GM12872 (cell line): Measurements from ENCODE around the gene AGAP1.

Experiments used
- CTCF ChIP-seq: IDR thresholded peaks from 3 replicates; pipeline ENCODE4 v1.5.1; 2011; ENCODE audit warnings: low read depth, mild to moderate bottlenecking, low read length, moderate library complexity; ENCODE audit not compliant: insufficient read depth

AGAP1 gene

GRCh38 chr2:235510318-235510717 lies 16.5 kb downstream of the AGAP1 start:
- TF ChIP-seq CTCF = no peak

GRCh38 chr2:235511187-235511661 lies 17.4 kb downstream of the AGAP1 start:
- no peak for TF ChIP-seq CTCF

DNA sequence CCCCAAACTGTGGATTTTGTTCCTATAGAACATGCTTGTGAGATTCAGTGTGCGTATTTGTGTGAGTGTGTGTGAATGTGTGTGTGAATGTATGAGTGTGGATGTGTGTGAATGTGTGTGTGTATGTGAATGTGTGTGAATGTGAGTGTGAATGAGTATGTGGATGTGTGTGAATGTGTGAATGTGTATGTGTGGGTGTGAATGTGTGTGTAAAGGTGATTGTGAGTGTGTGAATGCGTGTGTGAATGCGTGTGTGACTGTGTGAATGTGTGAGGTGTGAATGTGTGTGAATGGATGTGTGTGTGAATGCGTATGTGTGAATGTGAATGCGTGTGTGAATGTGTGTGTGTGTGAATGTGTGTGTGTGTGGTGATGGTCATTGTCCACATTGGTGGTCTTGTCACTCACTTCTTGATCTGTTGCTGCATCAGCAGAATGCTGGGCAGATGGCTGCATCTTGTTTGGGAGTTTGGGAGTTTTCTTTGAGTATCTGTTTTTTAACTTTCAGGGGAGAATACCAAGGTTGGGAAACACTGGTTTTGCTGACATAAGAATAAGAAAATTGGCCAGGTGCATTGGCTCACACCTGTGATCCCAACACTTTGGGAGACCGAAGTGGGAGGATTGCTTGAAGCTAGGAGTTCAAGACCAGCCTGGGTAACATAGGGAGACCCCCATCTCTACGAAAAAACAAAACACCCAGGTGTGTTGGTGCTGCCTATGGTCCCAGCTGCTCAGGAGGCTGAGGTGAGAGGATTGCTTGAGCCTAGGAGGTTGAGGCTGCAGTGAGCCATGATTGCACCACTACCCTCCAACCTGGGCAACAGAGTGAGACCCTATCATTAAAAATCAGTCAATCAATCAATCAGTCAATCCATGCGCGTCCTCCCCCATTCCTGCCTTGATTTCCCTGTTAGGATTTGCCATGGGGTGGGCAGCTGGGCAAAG lies 18.2 kb downstream of the AGAP1 start:
- no peak for TF ChIP-seq CTCF

DNA sequence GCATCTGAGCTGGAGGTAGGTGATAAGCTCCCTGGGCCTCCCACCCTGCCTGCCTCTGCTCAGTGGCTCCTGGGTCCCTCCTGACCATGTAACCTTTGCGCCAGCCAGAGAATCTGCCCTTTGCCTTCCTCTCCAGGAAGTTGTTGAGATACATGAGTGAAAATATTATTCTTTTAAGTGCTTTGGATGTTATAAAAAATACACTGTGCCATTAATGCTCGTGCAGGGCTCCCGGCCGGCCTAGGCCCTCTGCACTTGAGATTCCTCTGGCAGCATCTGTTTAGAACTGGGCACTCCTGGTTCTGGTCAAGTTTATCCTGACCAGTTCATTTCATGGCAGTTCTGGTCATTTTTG lies 18.8 kb downstream of the AGAP1 start:
- no peak for TF ChIP-seq CTCF

DNA sequence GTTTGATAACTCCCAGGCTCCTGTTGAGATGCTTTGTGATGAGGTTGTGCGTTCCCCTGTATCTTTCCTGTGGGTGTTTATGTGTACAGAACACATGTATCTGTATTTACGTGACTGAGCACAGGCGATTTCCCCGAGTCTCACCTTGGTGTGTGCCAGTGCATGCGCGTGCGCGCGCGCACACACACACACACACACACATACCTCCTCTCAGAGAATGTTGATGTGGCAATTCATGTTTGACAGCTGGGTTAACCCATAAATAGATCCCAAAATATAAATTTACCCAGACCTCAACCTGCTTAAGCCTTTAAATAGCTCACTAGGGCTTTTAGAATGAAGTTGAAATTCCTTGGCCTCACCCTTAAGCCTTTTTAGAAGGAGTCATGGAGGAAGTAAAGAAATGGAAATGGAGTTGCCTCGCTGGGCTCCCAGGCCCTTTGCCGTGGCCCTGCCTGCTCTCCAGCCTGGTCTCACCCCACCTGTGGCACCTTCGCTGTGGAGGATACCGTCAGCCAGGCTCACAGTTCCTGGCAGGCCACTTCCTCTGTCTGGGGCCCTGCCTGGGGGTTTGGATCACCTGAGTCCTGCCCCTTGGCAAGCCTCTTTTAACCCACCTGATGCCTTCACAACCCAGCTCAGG lies 20.3 kb downstream of the AGAP1 start:
- TF ChIP-seq CTCF = no peak

DNA sequence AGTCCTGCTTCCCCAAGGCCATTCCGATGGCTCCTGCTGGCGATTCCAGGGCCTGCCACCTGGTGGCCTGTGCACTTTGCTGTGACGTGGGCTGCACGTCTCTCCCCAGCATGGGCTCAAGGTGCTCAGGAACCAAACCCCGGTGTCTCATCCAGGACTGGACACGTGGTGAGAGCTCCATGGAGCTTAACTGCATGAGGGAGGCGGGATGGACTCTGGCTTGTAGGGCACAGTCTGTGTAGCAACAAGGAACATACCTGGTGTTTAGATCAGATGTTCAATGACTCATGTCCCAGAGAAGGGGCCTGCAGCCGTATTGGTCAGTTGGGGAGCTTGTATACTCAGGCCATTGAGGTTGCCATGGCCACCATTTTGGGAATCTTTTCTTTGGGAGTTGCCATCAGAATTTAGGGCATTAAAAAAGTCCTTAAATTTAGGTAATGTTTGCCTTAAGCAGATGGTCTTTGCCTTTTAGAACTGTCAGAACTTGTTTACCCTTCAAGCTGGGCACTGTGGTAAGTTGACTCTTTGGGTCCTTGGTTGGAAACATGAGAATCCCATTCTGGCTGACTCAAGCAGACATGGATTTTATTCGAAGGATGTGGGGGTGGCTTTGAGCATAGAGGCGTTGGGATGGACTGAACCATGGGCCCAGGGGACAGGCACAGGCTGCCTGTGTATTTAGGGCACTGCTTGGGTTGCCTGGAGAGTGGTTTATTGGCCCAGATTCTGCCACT lies 21.0 kb downstream of the AGAP1 start:
- 0 out of 3 replicates have a peak, but pooled peaks have one; percentile 18 for TF ChIP-seq CTCF

DNA sequence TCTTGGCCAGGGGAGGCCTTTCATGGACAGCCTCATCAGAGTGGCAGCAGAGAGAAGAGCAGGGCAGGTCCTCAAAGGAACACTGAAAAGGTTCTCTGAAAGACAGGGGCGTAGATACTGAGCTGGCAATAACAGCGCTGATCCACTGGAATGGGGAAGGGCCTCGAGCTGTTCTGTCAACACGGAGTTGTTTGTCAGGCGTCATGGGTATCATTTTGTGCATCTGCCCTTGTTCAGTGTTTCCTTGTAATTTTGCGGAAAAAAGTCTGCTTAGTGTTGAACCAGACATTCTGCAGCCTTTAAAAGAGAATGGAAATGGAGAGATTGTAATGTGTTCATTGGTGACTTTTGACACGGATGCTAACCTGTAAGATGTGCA lies 21.5 kb downstream of the AGAP1 start:
- TF ChIP-seq CTCF = no peak
